ENCODE data around the gene PLPP3.

PLPP3 gene

GRCh38 chr1:56545711-56546110, 33.7 kb downstream of the PLPP3 start:
- no peaks in the 10 kb centered on the region for H3K4me1 Mint-ChIP-seq (ENCODE audit: low read depth)
- H3K27me3 Mint-ChIP-seq, result peaks cover 4% of the 10 kb centered on the region
- no peak overlapping the region for H3K27ac Mint-ChIP-seq
- H3K4me3 Mint-ChIP-seq, result no peak overlapping the region
- H3K36me3 Mint-ChIP-seq (ENCODE audit: low read depth), result no peaks in the 10 kb centered on the region
- no peaks in the 10 kb centered on the region for H3K9me3 Mint-ChIP-seq

GRCh38 chr1:56543783-56544612, 35.4 kb downstream of the PLPP3 start:
- no peak overlapping the region for H3K4me3 Mint-ChIP-seq
- H3K27me3 Mint-ChIP-seq, result peaks cover 10% of the 10 kb centered on the region
- H3K4me1 Mint-ChIP-seq (ENCODE audit: low read depth), result no peaks in the 10 kb centered on the region
- no peaks in the 10 kb centered on the region for H3K9me3 Mint-ChIP-seq
- no peak overlapping the region for H3K27ac Mint-ChIP-seq
- no peaks in the 10 kb centered on the region for H3K36me3 Mint-ChIP-seq (ENCODE audit: low read depth)

- H3K27me3 Mint-ChIP-seq, result peaks cover 10% of the 10 kb centered on the region
- H3K4me1 Mint-ChIP-seq (ENCODE audit: low read depth), result no peaks in the 10 kb centered on the region
- H3K4me3 Mint-ChIP-seq, result no peak overlapping the region
- H3K36me3 Mint-ChIP-seq (ENCODE audit: low read depth), result no peaks in the 10 kb centered on the region
- no peak overlapping the region for H3K27ac Mint-ChIP-seq
- no peaks in the 10 kb centered on the region for H3K9me3 Mint-ChIP-seq
Measured at GRCh38 chr1:56542651-56543050, 36.7 kb downstream of the PLPP3 start.

GRCh38 chr1:56541408-56541807, 38.0 kb downstream of the PLPP3 start:
- Mint-ChIP-seq H3K36me3 (ENCODE audit: low read depth) (no peaks in the 10 kb centered on the region), H3K9me3 (no peaks in the 10 kb centered on the region), H3K27ac (no peak overlapping the region), H3K27me3 (peaks cover 10% of the 10 kb centered on the region), H3K4me3 (no peak overlapping the region), H3K4me1 (ENCODE audit: low read depth) (no peaks in the 10 kb centered on the region)

- H3K27me3 Mint-ChIP-seq, result peaks cover 14% of the 10 kb centered on the region
- H3K4me1 Mint-ChIP-seq (ENCODE audit: low read depth), result no peaks in the 10 kb centered on the region
- no peak overlapping the region for H3K27ac Mint-ChIP-seq
- no peaks in the 10 kb centered on the region for H3K9me3 Mint-ChIP-seq
- H3K36me3 Mint-ChIP-seq (ENCODE audit: low read depth), result no peaks in the 10 kb centered on the region
- no peak overlapping the region for H3K4me3 Mint-ChIP-seq
Measured at GRCh38 chr1:56540467-56540866, 38.9 kb downstream of the PLPP3 start.

- Mint-ChIP-seq H3K27ac (no peak overlapping the region), H3K9me3 (no peaks in the 10 kb centered on the region), H3K4me3 (no peak overlapping the region), H3K4me1 (ENCODE audit: low read depth) (no peaks in the 10 kb centered on the region), H3K36me3 (ENCODE audit: low read depth) (no peaks in the 10 kb centered on the region), H3K27me3 (peaks cover 14% of the 10 kb centered on the region)
Measured at GRCh38 chr1:56539520-56539931, 39.8 kb downstream of the PLPP3 start.

GRCh38 chr1:56538532-56538931, 40.8 kb downstream of the PLPP3 start:
- Mint-ChIP-seq H3K27ac (no peak overlapping the region), H3K36me3 (ENCODE audit: low read depth) (no peaks in the 10 kb centered on the region), H3K4me1 (ENCODE audit: low read depth) (no peaks in the 10 kb centered on the region), H3K4me3 (no peak overlapping the region), H3K9me3 (no peaks in the 10 kb centered on the region), H3K27me3 (peaks cover 14% of the 10 kb centered on the region)

GRCh38 chr1:56537660-56538059, 41.7 kb downstream of the PLPP3 start:
- H3K4me1 Mint-ChIP-seq (ENCODE audit: low read depth), result no peaks in the 10 kb centered on the region
- no peaks in the 10 kb centered on the region for H3K36me3 Mint-ChIP-seq (ENCODE audit: low read depth)
- H3K27ac Mint-ChIP-seq, result no peak overlapping the region
- no peaks in the 10 kb centered on the region for H3K9me3 Mint-ChIP-seq
- H3K4me3 Mint-ChIP-seq, result no peak overlapping the region
- H3K27me3 Mint-ChIP-seq, result peaks cover 14% of the 10 kb centered on the region

- peaks cover 12% of the 10 kb centered on the region for H3K27me3 Mint-ChIP-seq
- no peaks in the 10 kb centered on the region for H3K9me3 Mint-ChIP-seq
- H3K27ac Mint-ChIP-seq, result no peak overlapping the region
- no peaks in the 10 kb centered on the region for H3K4me1 Mint-ChIP-seq (ENCODE audit: low read depth)
- H3K4me3 Mint-ChIP-seq, result no peak overlapping the region
- no peaks in the 10 kb centered on the region for H3K36me3 Mint-ChIP-seq (ENCODE audit: low read depth)
Measured at GRCh38 chr1:56535939-56536338, 43.4 kb downstream of the PLPP3 start.

- Mint-ChIP-seq H3K27ac (no peak overlapping the region), H3K27me3 (peaks cover 8% of the 10 kb centered on the region), H3K9me3 (no peaks in the 10 kb centered on the region), H3K4me1 (ENCODE audit: low read depth) (no peaks in the 10 kb centered on the region), H3K36me3 (ENCODE audit: low read depth) (no peaks in the 10 kb centered on the region), H3K4me3 (no peak overlapping the region)
Measured at GRCh38 chr1:56535362-56535761, 44.0 kb downstream of the PLPP3 start.

GRCh38 chr1:56534130-56534651, 45.2 kb downstream of the PLPP3 start:
- Mint-ChIP-seq H3K4me3 (no peak overlapping the region), H3K36me3 (ENCODE audit: low read depth) (no peaks in the 10 kb centered on the region), H3K9me3 (no peaks in the 10 kb centered on the region), H3K27me3 (peaks cover 5% of the 10 kb centered on the region), H3K27ac (no peak overlapping the region), H3K4me1 (ENCODE audit: low read depth) (no peaks in the 10 kb centered on the region)

GRCh38 chr1:56533621-56534020, 45.7 kb downstream of the PLPP3 start:
- Mint-ChIP-seq H3K4me3 (no peak overlapping the region), H3K27me3 (peaks cover 5% of the 10 kb centered on the region), H3K27ac (no peak overlapping the region), H3K9me3 (no peaks in the 10 kb centered on the region), H3K36me3 (ENCODE audit: low read depth) (no peaks in the 10 kb centered on the region), H3K4me1 (ENCODE audit: low read depth) (no peaks in the 10 kb centered on the region)

GRCh38 chr1:56533197-56533596, 46.2 kb downstream of the PLPP3 start:
- Mint-ChIP-seq H3K36me3 (ENCODE audit: low read depth) (no peaks in the 10 kb centered on the region), H3K9me3 (no peaks in the 10 kb centered on the region), H3K4me1 (ENCODE audit: low read depth) (no peaks in the 10 kb centered on the region), H3K4me3 (no peak overlapping the region), H3K27me3 (peaks cover 5% of the 10 kb centered on the region), H3K27ac (no peak overlapping the region)

- peaks cover 5% of the 10 kb centered on the region for H3K27me3 Mint-ChIP-seq
- no peak overlapping the region for H3K27ac Mint-ChIP-seq
- no peak overlapping the region for H3K4me3 Mint-ChIP-seq
- H3K9me3 Mint-ChIP-seq, result no peaks in the 10 kb centered on the region
- no peaks in the 10 kb centered on the region for H3K4me1 Mint-ChIP-seq (ENCODE audit: low read depth)
- H3K36me3 Mint-ChIP-seq (ENCODE audit: low read depth), result no peaks in the 10 kb centered on the region
Measured at GRCh38 chr1:56532350-56532683, 47.0 kb downstream of the PLPP3 start.

GRCh38 chr1:56531624-56532349, 47.6 kb downstream of the PLPP3 start:
- Mint-ChIP-seq H3K27ac (no peak overlapping the region), H3K9me3 (no peaks in the 10 kb centered on the region), H3K4me3 (no peak overlapping the region), H3K36me3 (ENCODE audit: low read depth) (no peaks in the 10 kb centered on the region), H3K27me3 (peaks cover 5% of the 10 kb centered on the region), H3K4me1 (ENCODE audit: low read depth) (peaks cover 4% of the 10 kb centered on the region)
